Smooth muscle cell (in vitro differentiated cells): ENCODE results near the gene TEKT2. TPM values are rescaled to one million over a fixed set of nuclear protein-coding genes. Genes with fewer than 3 reads are reported as not detected.

ENCODE experiments used
- DNase-seq: peaks from one replicate; lab custom pipeline; 2025; ENCODE audit not compliant: unreplicated experiment; lab: John Stamatoyannopoulos, UW
- H2AFZ ChIP-seq: fragments of 200-600 bp; sonication (generic); 2 replicates; pipeline ENCODE4 v1.6.0; 2016; ENCODE audit warnings: antibody characterized with exemption, low read depth, mild to moderate bottlenecking
- H3F3A ChIP-seq: fragments of 200-600 bp; sonication (generic); 2 replicates; pipeline ENCODE4 v1.6.0; 2017; ENCODE audit warnings: antibody characterized with exemption, low read depth
- H3K27ac ChIP-seq: fragments of 200-600 bp; sonication (generic); 2 replicates; pipeline ENCODE4 v1.5.1; 2016; ENCODE audit warnings: low read depth, mild to moderate bottlenecking
- H3K27me3 ChIP-seq: fragments of 200-600 bp; sonication (generic); 2 replicates; pipeline ENCODE4 v1.6.1; 2016; ENCODE audit warnings: low read depth, mild to moderate bottlenecking
- H3K36me3 ChIP-seq: fragments of 200-600 bp; sonication (generic); 2 replicates; pipeline ENCODE4 v1.5.1; 2016; ENCODE audit warnings: low read depth
- H3K4me1 ChIP-seq: fragments of 200-600 bp; sonication (generic); 2 replicates; pipeline ENCODE4 v1.5.1; 2016; ENCODE audit warnings: low read depth
- H3K4me2 ChIP-seq: fragments of 200-600 bp; sonication (generic); 2 replicates; pipeline ENCODE4 v1.6.0; 2016; ENCODE audit warnings: mild to moderate bottlenecking
- H3K4me3 ChIP-seq: fragments of 200-600 bp; sonication (generic); 2 replicates; pipeline ENCODE4 v1.5.1; 2016; ENCODE audit warnings: mild to moderate bottlenecking
- H3K79me2 ChIP-seq: fragments of 200-600 bp; sonication (generic); 2 replicates; pipeline ENCODE4 v1.6.0; 2016; ENCODE audit warnings: low read depth, mild to moderate bottlenecking
- H3K9ac ChIP-seq: fragments of 200-600 bp; sonication (generic); 2 replicates; pipeline ENCODE4 v1.6.0; 2016; ENCODE audit warnings: low read depth
- H3K9me3 ChIP-seq: fragments of 200-600 bp; sonication (generic); replicated peaks from 2 replicates; pipeline ENCODE4 v1.5.1; 2016; ENCODE audit warnings: low read depth
- H4K20me1 ChIP-seq: fragments of 200-600 bp; sonication (generic); 2 replicates; pipeline ENCODE4 v1.6.0; 2016; ENCODE audit warnings: low read depth
- WGBS: methylation state at CpG from one replicate; pipeline ENCODE4 v1.1.7; 2016; ENCODE audit warnings: low lambda C conversion rate; 5-methylcytosine and 5-hydroxymethylcytosine counted together
- polyA plus RNA-seq: library from polyadenylated mRNA; unstranded; fragments of >200 nt; fragmentation: Nextera tagmentation; extraction: Ambion mirVana; gene quantifications from 2 replicates; pipeline ENCODE4 v1.2.1, GENCODE V29; 2016
- total RNA-seq: library from RNA; depleted of rRNA; stranded (reverse); fragments of >200 nt; gene quantifications from 2 replicates; pipeline ENCODE4 v1.2.3, GENCODE V29; 2014
- TF ChIP-seq, protein P1 (sequence below): fragments of 200-600 bp; sonication (generic); IDR thresholded peaks from 2 replicates; pipeline ENCODE4 v1.5.1; 2017; ENCODE audit warnings: borderline replicate concordance, mild to moderate bottlenecking, antibody characterized with exemption; ENCODE audit not compliant: insufficient read depth, poor library complexity, severe bottlenecking

TEKT2 gene
- total and polyA plus RNA-seq, 2 experiments from 2014 or later: 0.27 to 0.85 TPM

DNA sequence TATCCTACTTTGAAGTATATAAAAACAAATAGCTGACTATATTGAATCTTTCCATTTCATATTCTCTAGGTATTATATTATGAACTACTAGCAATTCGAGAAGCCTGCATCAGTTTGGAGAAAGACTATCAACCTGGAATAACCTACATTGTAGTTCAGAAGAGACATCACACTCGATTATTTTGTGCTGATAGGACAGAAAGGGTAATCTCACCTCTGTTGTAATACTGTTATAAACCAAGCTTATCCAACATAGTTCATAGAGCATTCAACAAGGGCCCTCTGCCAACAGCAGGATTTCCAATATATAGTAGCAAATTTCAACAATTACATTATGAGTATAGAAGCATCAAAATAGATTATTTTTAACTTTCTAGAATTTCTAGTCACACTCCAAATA lies 43.7 kb upstream of the TEKT2 start:
- Histone ChIP-seq H3K27ac (no peak overlapping the region), H3K27me3 (no peaks in the 10 kb centered on the region), H3K4me1 (no peaks in the 10 kb centered on the region), H3K9me3 (no peaks in the 10 kb centered on the region), H3K4me2 (no peak overlapping the region), H3K79me2 (no peaks in the 10 kb centered on the region), H3K36me3 (peaks cover 36% of the 10 kb centered on the region), H2AFZ (no peak overlapping the region), H3F3A (no peaks in the 10 kb centered on the region), H3K4me3 (no peak overlapping the region), H3K9ac (no peak overlapping the region), H4K20me1 (no peaks in the 10 kb centered on the region)
- TF ChIP-seq, protein P1, sequence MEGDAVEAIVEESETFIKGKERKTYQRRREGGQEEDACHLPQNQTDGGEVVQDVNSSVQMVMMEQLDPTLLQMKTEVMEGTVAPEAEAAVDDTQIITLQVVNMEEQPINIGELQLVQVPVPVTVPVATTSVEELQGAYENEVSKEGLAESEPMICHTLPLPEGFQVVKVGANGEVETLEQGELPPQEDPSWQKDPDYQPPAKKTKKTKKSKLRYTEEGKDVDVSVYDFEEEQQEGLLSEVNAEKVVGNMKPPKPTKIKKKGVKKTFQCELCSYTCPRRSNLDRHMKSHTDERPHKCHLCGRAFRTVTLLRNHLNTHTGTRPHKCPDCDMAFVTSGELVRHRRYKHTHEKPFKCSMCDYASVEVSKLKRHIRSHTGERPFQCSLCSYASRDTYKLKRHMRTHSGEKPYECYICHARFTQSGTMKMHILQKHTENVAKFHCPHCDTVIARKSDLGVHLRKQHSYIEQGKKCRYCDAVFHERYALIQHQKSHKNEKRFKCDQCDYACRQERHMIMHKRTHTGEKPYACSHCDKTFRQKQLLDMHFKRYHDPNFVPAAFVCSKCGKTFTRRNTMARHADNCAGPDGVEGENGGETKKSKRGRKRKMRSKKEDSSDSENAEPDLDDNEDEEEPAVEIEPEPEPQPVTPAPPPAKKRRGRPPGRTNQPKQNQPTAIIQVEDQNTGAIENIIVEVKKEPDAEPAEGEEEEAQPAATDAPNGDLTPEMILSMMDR: no peak
- WGBS: 95% methylated on average over 2 of the region's 2 CpGs
- DNase-seq: no peak

DNA sequence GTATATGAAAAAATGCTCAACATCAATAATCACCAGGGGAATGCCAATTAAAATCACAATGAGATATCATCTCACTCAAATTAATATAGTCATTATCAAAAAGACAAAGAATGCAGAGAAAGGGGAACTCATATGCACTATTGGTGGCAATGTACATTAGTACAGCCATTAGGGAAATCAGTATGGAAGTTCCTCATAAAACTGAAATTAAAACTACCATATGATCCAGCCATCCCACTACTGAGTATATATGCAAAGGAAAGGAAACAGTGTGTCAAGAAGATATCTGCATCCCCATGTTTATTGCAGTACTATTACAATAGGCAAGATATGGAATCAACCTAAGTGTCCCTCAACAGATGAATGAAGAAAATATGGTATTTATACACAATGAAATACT lies 32.1 kb upstream of the TEKT2 start:
- Histone ChIP-seq H3K36me3 (peaks cover 12% of the 10 kb centered on the region), H2AFZ (no peak overlapping the region), H3K79me2 (no peaks in the 10 kb centered on the region), H3K4me2 (no peak overlapping the region), H3K4me1 (no peaks in the 10 kb centered on the region), H3K27me3 (no peaks in the 10 kb centered on the region), H3K4me3 (no peak overlapping the region), H3F3A (no peaks in the 10 kb centered on the region), H3K27ac (no peak overlapping the region), H3K9ac (no peak overlapping the region), H3K9me3 (no peaks in the 10 kb centered on the region), H4K20me1 (no peaks in the 10 kb centered on the region)
- TF ChIP-seq, protein P1: no peak
- DNase-seq: no peak

DNA sequence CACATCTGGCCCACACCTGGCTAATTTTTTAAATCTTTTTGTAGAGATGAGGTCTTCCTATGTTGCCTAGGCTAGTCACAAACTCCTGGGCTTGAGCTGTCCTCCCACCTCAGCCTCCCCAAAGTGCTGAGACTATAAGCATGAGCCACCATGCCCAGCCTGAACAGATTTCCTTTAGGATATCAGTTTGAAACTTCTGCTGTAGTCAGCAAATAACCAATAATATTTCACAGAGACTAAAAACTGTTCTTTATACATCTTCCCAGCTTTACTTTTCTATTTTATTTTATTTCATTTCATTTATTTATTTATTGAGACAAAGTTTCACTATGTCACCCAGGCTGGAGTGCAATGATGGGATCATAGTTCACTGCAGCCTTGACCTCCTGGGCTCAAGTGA lies 29.9 kb upstream of the TEKT2 start:
- no peak for DNase-seq
- no peaks in the 10 kb centered on the region for H4K20me1 ChIP-seq

DNA sequence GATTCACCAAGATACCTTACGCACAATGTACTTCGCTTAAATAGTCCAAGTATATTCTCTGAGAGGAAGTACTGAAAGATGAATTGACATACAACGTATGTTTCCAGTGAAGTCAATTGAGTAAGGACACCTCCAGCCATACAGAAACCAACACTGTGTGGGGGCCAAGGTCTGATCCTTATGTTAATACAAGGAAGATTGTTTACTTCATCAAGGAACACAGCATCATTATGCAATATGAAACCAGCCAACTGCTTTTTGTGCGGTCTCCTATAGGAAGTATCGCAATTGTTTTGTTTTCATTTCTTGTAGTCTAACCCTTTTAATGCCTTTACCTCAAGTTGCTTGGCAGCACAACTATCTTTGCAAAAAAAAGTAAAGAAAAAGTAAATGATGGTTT lies 28.2 kb upstream of the TEKT2 start:
- TF ChIP-seq, protein P1: no peak
- no peak for DNase-seq
- H4K20me1 ChIP-seq: no peaks in the 10 kb centered on the region
- H3F3A ChIP-seq: no peaks in the 10 kb centered on the region
- no peaks in the 10 kb centered on the region for H3K79me2 ChIP-seq
- no peaks in the 10 kb centered on the region for H3K4me1 ChIP-seq
- H3K36me3 ChIP-seq: peaks cover 12% of the 10 kb centered on the region
- 100% methylated on average over 5 of the region's 5 CpGs for WGBS
- H3K9me3 ChIP-seq: no peaks in the 10 kb centered on the region
- no peak overlapping the region for H2AFZ ChIP-seq
- H3K9ac ChIP-seq: no peak overlapping the region
- H3K4me3 ChIP-seq: no peak overlapping the region
- no peak overlapping the region for H3K4me2 ChIP-seq
- H3K27me3 ChIP-seq: no peaks in the 10 kb centered on the region
- H3K27ac ChIP-seq: no peak overlapping the region

More for the DNA sequence above, 29.9 kb upstream of the TEKT2 start:
- no peak overlapping the region for H2AFZ ChIP-seq
- peaks cover 10% of the 10 kb centered on the region for H3K36me3 ChIP-seq
- H3K9ac ChIP-seq: no peak overlapping the region
- no peaks in the 10 kb centered on the region for H3K9me3 ChIP-seq
- no peaks in the 10 kb centered on the region for H3K27me3 ChIP-seq
- no peak overlapping the region for H3K4me3 ChIP-seq
- no peak overlapping the region for H3K27ac ChIP-seq
- no peaks in the 10 kb centered on the region for H3K4me1 ChIP-seq
- TF ChIP-seq, protein P1: no peak
- no peak overlapping the region for H3K4me2 ChIP-seq
- H3K79me2 ChIP-seq: no peaks in the 10 kb centered on the region
- H3F3A ChIP-seq: no peaks in the 10 kb centered on the region
